ENCODE results near the gene CLEC16A.

Gene CLEC16A

GRCh38 chr16:11064851-11065250, 120.5 kb downstream of the CLEC16A start:
- Histone ChIP-seq H4K20me1 (ENCODE audit: insufficient read depth, low read length) (no peaks in the 10 kb centered on the region), H3K4me1 (ENCODE audit: insufficient read depth, low read length) (peaks cover 25% of the 10 kb centered on the region), H3K4me3 (ENCODE audit: low read depth in 1 of 2, low read length in 2 of 2) (no peak overlapping the region), H3K9ac (ENCODE audit: low read depth, low read length) (no peak overlapping the region), H3K4me2 (ENCODE audit: insufficient read depth, low read length) (no peak overlapping the region), H2AFZ (ENCODE audit: low read depth, low read length) (no peak overlapping the region), H3K36me3 (ENCODE audit: insufficient read depth, low read length) (peaks cover 51% of the 10 kb centered on the region), H3K27ac (ENCODE audit: low read length) (peak overlapping the region; percentile 55), H3K27me3 (ENCODE audit: insufficient read depth, low read length, poor library complexity) (no peaks in the 10 kb centered on the region), H3K9me3 (ENCODE audit: insufficient read depth, low read length, severe bottlenecking) (no peaks in the 10 kb centered on the region), H3K79me2 (ENCODE audit: insufficient read depth, low read length) (no peaks in the 10 kb centered on the region)
- DNase-seq (no peak), ATAC-seq (ENCODE audit: insufficient read depth, low read depth) (no peak)
- TF ChIP-seq CTCF (IDR thresholded peaks at IDR 0.05; ENCODE audit: borderline replicate concordance, extremely low read depth, low read length, poor library complexity, severe bottlenecking), result no peak
- no peak for TF ChIP-seq EZH2 (IDR thresholded peaks at IDR 0.05; ENCODE audit: borderline replicate concordance, low read depth, low read length, severe bottlenecking)

GRCh38 chr16:11066261-11066870, 122.0 kb downstream of the CLEC16A start:
- H3K4me3 ChIP-seq (ENCODE audit: low read depth in 1 of 2, low read length in 2 of 2), result no peak overlapping the region

GRCh38 chr16:11067266-11067665, 122.9 kb downstream of the CLEC16A start:
- no peaks in the 10 kb centered on the region for H3K9me3 ChIP-seq (ENCODE audit: insufficient read depth, low read length, severe bottlenecking)
- peaks cover 30% of the 10 kb centered on the region for H3K36me3 ChIP-seq (ENCODE audit: insufficient read depth, low read length)
- H3K4me1 ChIP-seq (ENCODE audit: insufficient read depth, low read length), result peaks cover 44% of the 10 kb centered on the region
- H3K79me2 ChIP-seq (ENCODE audit: insufficient read depth, low read length), result no peaks in the 10 kb centered on the region
- no peak overlapping the region for H2AFZ ChIP-seq (ENCODE audit: low read depth, low read length)
- no peaks in the 10 kb centered on the region for H3K27me3 ChIP-seq (ENCODE audit: insufficient read depth, low read length, poor library complexity)
- peak overlapping the region; percentile 51; the same call in 1 of the 2 replicates for H3K27ac ChIP-seq (ENCODE audit: low read length)
- H3K9ac ChIP-seq (ENCODE audit: low read depth, low read length), result no peak overlapping the region
- H4K20me1 ChIP-seq (ENCODE audit: insufficient read depth, low read length), result no peaks in the 10 kb centered on the region
- no peak overlapping the region for H3K4me3 ChIP-seq (ENCODE audit: low read depth in 1 of 2, low read length in 2 of 2)
- ATAC-seq (ENCODE audit: insufficient read depth, low read depth), result no peak
- no peak for DNase-seq
- TF ChIP-seq EZH2 (IDR thresholded peaks at IDR 0.05; ENCODE audit: borderline replicate concordance, low read depth, low read length, severe bottlenecking) (no peak), CTCF (IDR thresholded peaks at IDR 0.05; ENCODE audit: borderline replicate concordance, extremely low read depth, low read length, poor library complexity, severe bottlenecking) (no peak)
- H3K4me2 ChIP-seq (ENCODE audit: insufficient read depth, low read length), result no peak overlapping the region

More at GRCh38 chr16:11066261-11066870, 122.0 kb downstream of the CLEC16A start:
- DNase-seq (no peak), ATAC-seq (ENCODE audit: insufficient read depth, low read depth) (peak; percentile 31; the same call in 1 of the 3 replicates)
- Histone ChIP-seq H2AFZ (ENCODE audit: low read depth, low read length) (no peak overlapping the region), H3K9ac (ENCODE audit: low read depth, low read length) (no peak overlapping the region), H3K4me2 (ENCODE audit: insufficient read depth, low read length) (no peak overlapping the region), H3K27me3 (ENCODE audit: insufficient read depth, low read length, poor library complexity) (no peaks in the 10 kb centered on the region), H3K4me1 (ENCODE audit: insufficient read depth, low read length) (peaks cover 35% of the 10 kb centered on the region), H3K9me3 (ENCODE audit: insufficient read depth, low read length, severe bottlenecking) (no peaks in the 10 kb centered on the region), H4K20me1 (ENCODE audit: insufficient read depth, low read length) (no peaks in the 10 kb centered on the region), H3K79me2 (ENCODE audit: insufficient read depth, low read length) (no peaks in the 10 kb centered on the region), H3K27ac (ENCODE audit: low read length) (peak overlapping the region; percentile 28), H3K36me3 (ENCODE audit: insufficient read depth, low read length) (peaks cover 36% of the 10 kb centered on the region)
- TF ChIP-seq CTCF (IDR thresholded peaks at IDR 0.05; ENCODE audit: borderline replicate concordance, extremely low read depth, low read length, poor library complexity, severe bottlenecking) (no peak), EZH2 (IDR thresholded peaks at IDR 0.05; ENCODE audit: borderline replicate concordance, low read depth, low read length, severe bottlenecking) (no peak)
